KMS-11 (cell line): Measurements from ENCODE around the gene BPI.

Experiments used
- H2AFZ ChIP-seq: fragments of 200-600 bp; sonication (generic); 2 replicates; pipeline ENCODE4 v1.6.1; 2016; ENCODE audit warnings: antibody characterized with exemption, mixed run types, low read depth
- H3K27ac ChIP-seq: fragments of 200-600 bp; sonication (generic); 2 replicates; pipeline ENCODE4 v1.6.1; 2016; ENCODE audit warnings: mild to moderate bottlenecking, mixed run types
- H3K27me3 ChIP-seq: fragments of 200-600 bp; sonication (generic); 2 replicates; pipeline ENCODE4 v1.6.1; 2017; ENCODE audit warnings: mild to moderate bottlenecking, low read depth, mixed run types, moderate library complexity; ENCODE audit not compliant: insufficient read depth
- H3K36me3 ChIP-seq: fragments of 200-600 bp; sonication (generic); 2 replicates; pipeline ENCODE4 v1.6.1; 2017; ENCODE audit warnings: mild to moderate bottlenecking, mixed run types; ENCODE audit not compliant: insufficient read depth
- H3K4me1 ChIP-seq: fragments of 200-600 bp; sonication (generic); 2 replicates; pipeline ENCODE4 v1.6.1; 2016; ENCODE audit warnings: mild to moderate bottlenecking, low read depth, mixed run types; ENCODE audit not compliant: poor library complexity, severe bottlenecking
- H3K4me2 ChIP-seq: fragments of 200-600 bp; sonication (generic); 2 replicates; pipeline ENCODE4 v1.7.0; 2016; ENCODE audit warnings: mild to moderate bottlenecking, mixed run types
- H3K4me3 ChIP-seq: fragments of 200-600 bp; sonication (generic); IDR thresholded peaks from 2 replicates; pipeline ENCODE4 v1.6.1; 2017; ENCODE audit warnings: low read depth, low read length, mixed read lengths; ENCODE audit not compliant: insufficient read depth
- H3K79me2 ChIP-seq: fragments of 200-600 bp; sonication (generic); 2 replicates; pipeline ENCODE4 v1.6.1; 2016; ENCODE audit warnings: low read depth, mixed run types; ENCODE audit not compliant: insufficient read depth
- H3K9ac ChIP-seq: fragments of 200-600 bp; sonication (generic); 2 replicates; pipeline ENCODE4 v1.6.1; 2016; ENCODE audit warnings: mild to moderate bottlenecking, mixed run types
- H4K20me1 ChIP-seq: fragments of 200-600 bp; sonication (generic); 2 replicates; pipeline ENCODE4 v1.6.1; 2016; ENCODE audit warnings: mild to moderate bottlenecking, mixed run types; ENCODE audit not compliant: insufficient read depth
- CTCF ChIP-seq: fragments of 200-600 bp; sonication (generic); conservative IDR thresholded peaks from 2 replicates; pipeline ENCODE4 v1.6.1; 2017; ENCODE audit warnings: low read depth, mild to moderate bottlenecking, antibody characterized with exemption, low read length, moderate library complexity, mixed read lengths

The BPI gene

GRCh38 chr20:38258545-38259215 lies 45.3 kb upstream of the BPI start:
- no peak overlapping the region for H3K9ac ChIP-seq
- no peaks in the 10 kb centered on the region for H3K4me1 ChIP-seq
- H3K27me3 ChIP-seq = no peaks in the 10 kb centered on the region
- H3K4me2 ChIP-seq = no peak overlapping the region
- no peak overlapping the region for H3K27ac ChIP-seq
- no peak for TF ChIP-seq CTCF
- no peak overlapping the region for H2AFZ ChIP-seq
- no peaks in the 10 kb centered on the region for H3K79me2 ChIP-seq
- H3K4me3 ChIP-seq = no peak overlapping the region
- H3K36me3 ChIP-seq = no peaks in the 10 kb centered on the region
- no peaks in the 10 kb centered on the region for H4K20me1 ChIP-seq

GRCh38 chr20:38260025-38260377 lies 44.0 kb upstream of the BPI start:
- no peaks in the 10 kb centered on the region for H3K79me2 ChIP-seq
- H3K9ac ChIP-seq = no peak overlapping the region
- H3K27ac ChIP-seq = no peak overlapping the region
- no peak overlapping the region for H3K4me3 ChIP-seq
- H4K20me1 ChIP-seq = no peaks in the 10 kb centered on the region
- TF ChIP-seq CTCF = no peak
- H3K4me2 ChIP-seq = no peak overlapping the region
- H3K27me3 ChIP-seq = no peaks in the 10 kb centered on the region
- no peaks in the 10 kb centered on the region for H3K4me1 ChIP-seq
- H2AFZ ChIP-seq = no peak overlapping the region
- no peaks in the 10 kb centered on the region for H3K36me3 ChIP-seq

GRCh38 chr20:38260378-38261053 lies 43.4 kb upstream of the BPI start, which contains the start of gene KIAA1755:
Gene KIAA1755, minus strand, starts transcription at chr20:38260735. Its CDS starts 235 bp downstream, at chr20:38260500.
- Histone ChIP-seq H2AFZ (no peak within 1 kb of the TSS), H3K27ac (no peak within 1 kb of the TSS), H3K4me3 (no peak within 1 kb of the TSS), H3K4me2 (no peak within 1 kb of the TSS), H3K36me3 (no peaks in the 10 kb centered on the region), H3K4me1 (no peaks in the 10 kb centered on the region), H3K9ac (no peak within 1 kb of the TSS), H4K20me1 (no peaks in the 10 kb centered on the region), H3K27me3 (no peaks in the 10 kb centered on the region), H3K79me2 (no peaks in the 10 kb centered on the region)
- no peak for TF ChIP-seq CTCF

- Histone ChIP-seq H3K4me2 (no peak overlapping the region), H3K27ac (no peak overlapping the region), H3K9ac (no peak overlapping the region), H3K36me3 (no peaks in the 10 kb centered on the region), H2AFZ (no peak overlapping the region), H3K27me3 (no peaks in the 10 kb centered on the region), H3K4me3 (no peak overlapping the region), H3K79me2 (no peaks in the 10 kb centered on the region), H4K20me1 (no peaks in the 10 kb centered on the region), H3K4me1 (no peaks in the 10 kb centered on the region)
- TF ChIP-seq CTCF = no peak
Measured at GRCh38 chr20:38261054-38261390, 42.9 kb upstream of the BPI start.
